ENCODE data around the gene BCAP29.
"Not testable (repeated sequence)": the region's sequence is repeated elsewhere in the genome, so short reads cannot be mapped to it uniquely, and the experiment has no call there.

The BCAP29 gene

GRCh38 chr7:107579885-107580715 is at the start of gene BCAP29:
BCAP29 (plus strand) TSS chr7:107580246; CDS start chr7:107580773, 527 bp downstream.
- in situ Hi-C loops (cut with MboI; ENCODE audit: low sequenced_read_pairs), result loop anchor here (10.0 kb wide), 1 partner anchor 145 kb away; no protein-coding TSS in a partner anchor

GRCh38 chr7:107530751-107531150 is 49.3 kb upstream of the BCAP29 start:
- in situ Hi-C loops (cut with MboI; ENCODE audit: low sequenced_read_pairs), result no loop called here

- in situ Hi-C loops (cut with MboI; ENCODE audit: low sequenced_read_pairs), result no loop called here
Observed at GRCh38 chr7:107534139-107534538, 45.9 kb upstream of the BCAP29 start.

GRCh38 chr7:107537228-107537627 is 42.8 kb upstream of the BCAP29 start:
- in situ Hi-C loops (cut with MboI; ENCODE audit: low sequenced_read_pairs), result not testable (repeated sequence)

- in situ Hi-C loops (cut with MboI; ENCODE audit: low sequenced_read_pairs), result no loop called here
Observed at GRCh38 chr7:107538001-107538400, 42.0 kb upstream of the BCAP29 start.

GRCh38 chr7:107543338-107543993 is 36.6 kb upstream of the BCAP29 start:
- in situ Hi-C loops (cut with MboI; ENCODE audit: low sequenced_read_pairs), result no loop called here

- in situ Hi-C loops (cut with MboI; ENCODE audit: low sequenced_read_pairs), result no loop called here
Observed at GRCh38 chr7:107544848-107545591, 35.0 kb upstream of the BCAP29 start.

GRCh38 chr7:107551936-107552335 is 28.1 kb upstream of the BCAP29 start:
- in situ Hi-C loops (cut with MboI; ENCODE audit: low sequenced_read_pairs), result no loop called here

GRCh38 chr7:107555893-107556292 is 24.2 kb upstream of the BCAP29 start:
- in situ Hi-C loops (cut with MboI; ENCODE audit: low sequenced_read_pairs), result no loop called here

- in situ Hi-C loops (cut with MboI; ENCODE audit: low sequenced_read_pairs), result no loop called here
Observed at GRCh38 chr7:107559864-107560263, 20.2 kb upstream of the BCAP29 start.

- in situ Hi-C loops (cut with MboI; ENCODE audit: low sequenced_read_pairs), result no loop called here
Observed at GRCh38 chr7:107560898-107561516, 19.0 kb upstream of the BCAP29 start.

GRCh38 chr7:107563081-107563774 is 16.8 kb upstream of the BCAP29 start:
- in situ Hi-C loops (cut with MboI; ENCODE audit: low sequenced_read_pairs), result no loop called here

GRCh38 chr7:107563775-107564552 is 16.1 kb upstream of the BCAP29 start, which contains the start of the genes COG5 and DUS4L:
COG5 (minus strand) TSS chr7:107563920; CDS start chr7:107563896, 24 bp downstream.
DUS4L (plus strand) TSS chr7:107563971; CDS start chr7:107567071, 3,100 bp downstream.
- in situ Hi-C loops (cut with MboI; ENCODE audit: low sequenced_read_pairs), result no loop called here

- in situ Hi-C loops (cut with MboI; ENCODE audit: low sequenced_read_pairs), result no loop called here
Observed at GRCh38 chr7:107564553-107565298, 15.3 kb upstream of the BCAP29 start.

GRCh38 chr7:107570298-107570697 is 9.7 kb upstream of the BCAP29 start:
- in situ Hi-C loops (cut with MboI; ENCODE audit: low sequenced_read_pairs), result no loop called here

GRCh38 chr7:107573537-107573936 is 6.5 kb upstream of the BCAP29 start:
- in situ Hi-C loops (cut with MboI; ENCODE audit: low sequenced_read_pairs), result no loop called here

- in situ Hi-C loops (cut with MboI; ENCODE audit: low sequenced_read_pairs), result no loop called here
Observed at GRCh38 chr7:107579554-107579884, 527 bp upstream of the BCAP29 start.

GRCh38 chr7:107580716-107581383 is 804 bp downstream of the BCAP29 start:
- in situ Hi-C loops (cut with MboI; ENCODE audit: low sequenced_read_pairs), result loop anchor here (10.0 kb wide), 1 partner anchor 144 kb away; no protein-coding TSS in a partner anchor

Data from HL-60/S4 treated with retinoic acid at 250 ng/mL for 4 days and 3 days (cell line).